Esophagus muscularis mucosa (tissue), 3 donors: ENCODE data around the gene AVEN.

Experiments used
- POLR2A ChIP-seq: fragments of 450-650 bp; IDR thresholded peaks from one replicate; pipeline ENCODE4 v1.6.1; 2017; ENCODE audit warnings: antibody characterized with exemption, moderate library complexity, mild to moderate bottlenecking, low read depth
- POLR2AphosphoS5 ChIP-seq, 2 donors: sonication (generic); formaldehyde crosslinking; IDR thresholded peaks; one replicate each; pipeline ENCODE4 v1.6.1; 2017; ENCODE audit warnings: antibody characterized with exemption in 2 of 2
- TF ChIP-seq, protein P1 (sequence below), 3 experiments: fragments of 200-600 bp in 2 of 3; fragments of 450-650 bp in 1 of 3; sonication (generic) in 2 of 3; IDR thresholded peaks; one replicate each; pipeline ENCODE4 v1.5.1; 2017 to 2019; ENCODE audit warnings: antibody characterized with exemption in 3 of 3, mild to moderate bottlenecking in 2 of 3, moderate library complexity in 1 of 3

DNA sequence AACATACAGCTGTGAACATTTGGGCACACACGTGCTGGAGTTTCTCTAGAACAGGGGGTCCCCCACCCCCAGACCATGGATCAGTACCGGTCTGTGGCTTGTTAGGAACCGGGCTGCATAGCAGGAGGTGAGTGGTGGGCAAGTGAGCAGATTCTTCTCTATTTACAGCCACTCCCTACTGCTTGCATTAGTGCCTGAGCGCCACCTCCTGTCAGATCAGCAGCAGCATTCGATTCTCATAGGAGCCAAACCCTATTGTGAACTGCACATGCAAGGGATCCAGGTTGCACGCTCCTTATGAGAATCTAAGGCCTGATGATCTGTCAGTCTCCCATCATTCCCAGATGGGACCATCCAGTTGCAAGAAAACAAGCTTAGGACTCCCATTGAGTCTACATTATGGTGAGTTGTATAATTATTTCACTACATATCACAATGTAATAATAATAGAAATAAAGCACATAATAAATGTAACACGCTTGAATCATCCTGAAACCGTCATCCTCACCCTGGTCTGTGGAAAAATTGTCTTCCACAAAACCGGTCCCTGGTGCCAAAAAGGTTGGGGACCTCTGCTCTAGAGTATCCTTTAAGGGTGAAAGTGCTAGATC is 44.9 kb downstream of the AVEN start:
- TF ChIP-seq, protein P1, sequence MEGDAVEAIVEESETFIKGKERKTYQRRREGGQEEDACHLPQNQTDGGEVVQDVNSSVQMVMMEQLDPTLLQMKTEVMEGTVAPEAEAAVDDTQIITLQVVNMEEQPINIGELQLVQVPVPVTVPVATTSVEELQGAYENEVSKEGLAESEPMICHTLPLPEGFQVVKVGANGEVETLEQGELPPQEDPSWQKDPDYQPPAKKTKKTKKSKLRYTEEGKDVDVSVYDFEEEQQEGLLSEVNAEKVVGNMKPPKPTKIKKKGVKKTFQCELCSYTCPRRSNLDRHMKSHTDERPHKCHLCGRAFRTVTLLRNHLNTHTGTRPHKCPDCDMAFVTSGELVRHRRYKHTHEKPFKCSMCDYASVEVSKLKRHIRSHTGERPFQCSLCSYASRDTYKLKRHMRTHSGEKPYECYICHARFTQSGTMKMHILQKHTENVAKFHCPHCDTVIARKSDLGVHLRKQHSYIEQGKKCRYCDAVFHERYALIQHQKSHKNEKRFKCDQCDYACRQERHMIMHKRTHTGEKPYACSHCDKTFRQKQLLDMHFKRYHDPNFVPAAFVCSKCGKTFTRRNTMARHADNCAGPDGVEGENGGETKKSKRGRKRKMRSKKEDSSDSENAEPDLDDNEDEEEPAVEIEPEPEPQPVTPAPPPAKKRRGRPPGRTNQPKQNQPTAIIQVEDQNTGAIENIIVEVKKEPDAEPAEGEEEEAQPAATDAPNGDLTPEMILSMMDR (IDR thresholded peaks at IDR 0.05), result peak in 1 of 3 experiments; percentile 12
- TF ChIP-seq POLR2A, result no peak
- no peak for TF ChIP-seq POLR2AphosphoS5 (IDR thresholded peaks at IDR 0.05)
